COLO668 (cell line): Measurements from ENCODE around the gene PRAMEF1.
"Not testable (repeated sequence)": the region's sequence is repeated elsewhere in the genome, so short reads cannot be mapped to it uniquely, and the experiment has no call there.

ENCODE experiments used
- DNase-seq: peaks from one replicate; lab custom pipeline; 2025; ENCODE audit not compliant: unreplicated experiment; lab: John Stamatoyannopoulos, UW

Gene PRAMEF1

GRCh38 chr1:12791097-12791496 lies at the start of gene PRAMEF1:
PRAMEF1 (plus strand) TSS chr1:12791397; CDS start chr1:12793228, 1,831 bp downstream.
- not testable (repeated sequence) for DNase-seq

- no peak for DNase-seq
Observed at GRCh38 chr1:12741946-12742345, 49.3 kb upstream of the PRAMEF1 start.

GRCh38 chr1:12745126-12745991 lies 45.8 kb upstream of the PRAMEF1 start:
- no peak for DNase-seq

- no peak for DNase-seq
Observed at GRCh38 chr1:12745992-12746323, 45.2 kb upstream of the PRAMEF1 start, which contains the start of gene CFAP107. CFAP107 (plus strand) TSS chr1:12746200; CDS start chr1:12746431, 231 bp downstream.

GRCh38 chr1:12748778-12749355 lies 42.3 kb upstream of the PRAMEF1 start:
- no peak for DNase-seq

GRCh38 chr1:12754738-12755137 lies 36.5 kb upstream of the PRAMEF1 start:
- no peak for DNase-seq

GRCh38 chr1:12756273-12756672 lies 34.9 kb upstream of the PRAMEF1 start:
- DNase-seq: no peak

GRCh38 chr1:12756768-12757413 lies 34.3 kb upstream of the PRAMEF1 start:
- no peak for DNase-seq

GRCh38 chr1:12757836-12758235 lies 33.4 kb upstream of the PRAMEF1 start:
- DNase-seq: no peak

- DNase-seq: no peak
Observed at GRCh38 chr1:12760256-12760795, 30.9 kb upstream of the PRAMEF1 start.

GRCh38 chr1:12761781-12762180 lies 29.4 kb upstream of the PRAMEF1 start:
- DNase-seq: no peak

- DNase-seq: no peak
Observed at GRCh38 chr1:12762766-12763165, 28.4 kb upstream of the PRAMEF1 start.

- no peak for DNase-seq
Observed at GRCh38 chr1:12763479-12763878, 27.7 kb upstream of the PRAMEF1 start.

- DNase-seq: no peak
Observed at GRCh38 chr1:12764016-12764415, 27.2 kb upstream of the PRAMEF1 start.

GRCh38 chr1:12769031-12769430 lies 22.2 kb upstream of the PRAMEF1 start:
- no peak for DNase-seq

GRCh38 chr1:12769976-12770505 lies 21.2 kb upstream of the PRAMEF1 start:
- no peak for DNase-seq

GRCh38 chr1:12770620-12771019 lies 20.6 kb upstream of the PRAMEF1 start:
- no peak for DNase-seq

- no peak for DNase-seq
Observed at GRCh38 chr1:12771186-12771585, 20.0 kb upstream of the PRAMEF1 start.

GRCh38 chr1:12772520-12772919 lies 18.7 kb upstream of the PRAMEF1 start:
- no peak for DNase-seq

GRCh38 chr1:12773438-12773837 lies 17.8 kb upstream of the PRAMEF1 start, which contains the start of gene PRAMEF12:
PRAMEF12 (plus strand) TSS chr1:12773738; CDS start chr1:12774868, 1,130 bp downstream.
- no peak for DNase-seq

- DNase-seq: no peak
Observed at GRCh38 chr1:12774801-12775345, 16.3 kb upstream of the PRAMEF1 start.
